IMR-90 (cell line): ENCODE results near the gene FFAR1. TPM values are rescaled to one million over a fixed set of nuclear protein-coding genes. Genes with fewer than 3 reads are reported as not detected.

Experiments
- ATAC-seq: fragments of 200-7000 bp; cut with Tn5 transposase; 2 replicates; pipeline ENCODE4 v1.9.1; 2020; ENCODE audit warnings: low read depth, mild to moderate bottlenecking, moderate library complexity
- BruUV-seq: library from RNA; stranded (reverse); fragments of 400-500 nt; replicated peaks from 2 replicates; lab custom pipeline; 2021; lab: Mats Ljungman, UMichigan
- CTCF ChIA-PET: fragments of 300-600 bp; formaldehyde crosslinking; extraction: SDS; loops from one replicate; lab custom pipeline; 2021; ENCODE audit warnings: antibody characterized with exemption; lab: Yijun Ruan, JAX
- POLR2A ChIA-PET: fragments of 300-600 bp; sonication (Branson Sonifier 250); formaldehyde crosslinking; loops from one replicate; lab custom pipeline; 2022; ENCODE audit warnings: antibody characterized with exemption; ENCODE audit not compliant: unreplicated experiment; lab: Charles Lee
- DNase-seq: peaks from one replicate; pipeline ENCODE4 v3.0.0; 2013
- H2AFZ ChIP-seq: replicated peaks from 2 replicates; pipeline ENCODE3; 2013; ENCODE audit warnings: low read length, mild to moderate bottlenecking; ENCODE audit not compliant: poor library complexity
- H2AK5ac ChIP-seq: 2 replicates; pipeline ENCODE4 v1.6.1; 2013; ENCODE audit warnings: low read depth, low read length, inconsistent platforms
- H2AK9ac ChIP-seq: replicated peaks from 2 replicates; pipeline ENCODE3; 2013; ENCODE audit warnings: mild to moderate bottlenecking, low read depth, low read length, moderate library complexity; ENCODE audit not compliant: poor library complexity
- H2BK120ac ChIP-seq: 2 replicates; pipeline ENCODE4 v1.6.1; 2013; ENCODE audit warnings: low read depth, low read length, inconsistent platforms
- H2BK15ac ChIP-seq: 3 replicates; pipeline ENCODE4 v1.6.1; 2013; ENCODE audit warnings: low read depth, low read length, inconsistent platforms
- H2BK20ac ChIP-seq: 2 replicates; pipeline ENCODE4 v1.6.1; 2013; ENCODE audit warnings: low read depth, mild to moderate bottlenecking, inconsistent platforms, low read length, moderate library complexity
- H2BK5ac ChIP-seq: 2 replicates; pipeline ENCODE4 v1.6.1; 2013; ENCODE audit warnings: mild to moderate bottlenecking, low read depth, low read length, inconsistent platforms; ENCODE audit not compliant: poor library complexity, severe bottlenecking
- H3K14ac ChIP-seq: replicated peaks from 2 replicates; pipeline ENCODE4 v1.6.1; 2013; ENCODE audit warnings: low read depth, low read length, inconsistent platforms
- H3K18ac ChIP-seq: 2 replicates; pipeline ENCODE4 v1.6.1; 2013; ENCODE audit warnings: low read depth, low read length, control low read depth
- H3K23ac ChIP-seq: 2 replicates; pipeline ENCODE4 v1.6.1; 2013; ENCODE audit warnings: low read depth, low read length, inconsistent platforms
- H3K27ac ChIP-seq: 2 replicates; pipeline ENCODE4 v1.5.1; 2013; ENCODE audit warnings: mild to moderate bottlenecking, control low read depth, low read length; ENCODE audit not compliant: insufficient read depth
- H3K27me3 ChIP-seq: 2 replicates; pipeline ENCODE4 v1.6.1; 2013; ENCODE audit warnings: low read length; ENCODE audit not compliant: control insufficient read depth, insufficient read depth
- H3K36me3 ChIP-seq: 2 replicates; pipeline ENCODE4 v1.6.1; 2013; ENCODE audit warnings: low read length, mixed read lengths; ENCODE audit not compliant: control insufficient read depth, insufficient read depth
- H3K4ac ChIP-seq: 2 replicates; pipeline ENCODE4 v1.6.1; 2013; ENCODE audit warnings: low read depth, low read length, inconsistent platforms
- H3K4me1 ChIP-seq: 2 replicates; pipeline ENCODE4 v1.6.1; 2013; ENCODE audit warnings: low read length, mixed read lengths; ENCODE audit not compliant: control insufficient read depth, insufficient read depth
- H3K4me2 ChIP-seq: 2 replicates; pipeline ENCODE4 v1.6.1; 2013; ENCODE audit warnings: low read depth, mild to moderate bottlenecking, control low read depth, low read length, moderate library complexity
- H3K4me3 ChIP-seq: 2 replicates; pipeline ENCODE4 v1.5.1; 2013; ENCODE audit warnings: low read depth, mild to moderate bottlenecking, control low read depth, low read length, moderate library complexity; ENCODE audit not compliant: insufficient read depth
- H3K56ac ChIP-seq: 2 replicates; pipeline ENCODE4 v1.6.1; 2013; ENCODE audit warnings: low read length, inconsistent platforms; ENCODE audit not compliant: insufficient read depth; ENCODE audit errors: extremely low read depth
- H3K79me1 ChIP-seq, 2 experiments: 2 replicates each; pipeline ENCODE4 v1.6.1; 2013; ENCODE audit warnings: low read length in 2 of 2, inconsistent platforms in 1 of 2, low read depth in 1 of 2
- H3K9ac ChIP-seq: 2 replicates; pipeline ENCODE4 v1.6.1; 2013; ENCODE audit warnings: low read depth, low read length, control low read depth
- H3K9me1 ChIP-seq: 2 replicates; pipeline ENCODE4 v1.6.1; 2013; ENCODE audit warnings: low read length, inconsistent platforms; ENCODE audit not compliant: insufficient read depth
- H3K9me3 ChIP-seq: 2 replicates; pipeline ENCODE4 v1.6.1; 2013; ENCODE audit warnings: low read length; ENCODE audit not compliant: control insufficient read depth, insufficient read depth
- H4K20me1 ChIP-seq: 2 replicates; pipeline ENCODE4 v1.6.1; 2013; ENCODE audit warnings: low read length, inconsistent platforms; ENCODE audit not compliant: insufficient read depth
- H4K5ac ChIP-seq: 2 replicates; pipeline ENCODE4 v1.6.1; 2013; ENCODE audit warnings: mild to moderate bottlenecking, low read depth, low read length, control low read depth
- H4K8ac ChIP-seq, 2 experiments: 2 replicates each; pipeline ENCODE4 v1.6.1; 2013; ENCODE audit warnings: low read depth in 2 of 2, low read length in 2 of 2, control low read depth in 1 of 2, inconsistent platforms in 1 of 2
- H4K91ac ChIP-seq: 2 replicates; pipeline ENCODE4 v1.6.1; 2013; ENCODE audit warnings: low read depth, low read length, inconsistent platforms; ENCODE audit not compliant: insufficient read depth
- CEBPB ChIP-seq: IDR thresholded peaks from 2 replicates; pipeline ENCODE4 v1.6.1; 2012; ENCODE audit warnings: low read depth, low read length, improper control_type of control experiment
- MAFK ChIP-seq: IDR thresholded peaks from 2 replicates; pipeline ENCODE4 v1.6.1; 2012; ENCODE audit warnings: low read depth, low read length, improper control_type of control experiment
- MXI1 ChIP-seq: IDR thresholded peaks from 2 replicates; pipeline ENCODE4 v1.6.1; 2012; ENCODE audit warnings: low read depth, mild to moderate bottlenecking, low read length, moderate library complexity, borderline replicate concordance
- POLR2A ChIP-seq: IDR thresholded peaks from 2 replicates; pipeline ENCODE4 v1.6.1; 2012; ENCODE audit warnings: mild to moderate bottlenecking, low read depth, low read length
- SMC3 ChIP-seq: fragments of 150-350 bp; IDR thresholded peaks from 2 replicates; pipeline ENCODE4 v1.6.1; 2016; ENCODE audit warnings: low read depth, mild to moderate bottlenecking, antibody characterized with exemption, low read length, moderate library complexity
- WGBS, 2 experiments: methylation state at CpG; one replicate each; pipeline versions ENCODE4 v1.1.5 to v1.1.7; 2013; ENCODE audit warnings: missing lambda C conversion rate in 2 of 2; ENCODE audit not compliant: insufficient read length in 1 of 2; ENCODE audit errors: extremely low coverage in 2 of 2; 5-methylcytosine and 5-hydroxymethylcytosine counted together
- dilution Hi-C: fragments of 300-500 bp; cut with HindIII; formaldehyde crosslinking; loops from one replicate; pipeline ENCODE4 v1.14.3; 2018; ENCODE audit warnings: low sequenced_read_pairs; ENCODE audit not compliant: unreplicated experiment
- in situ Hi-C: fragments of 300-500 bp; cut with MboI; formaldehyde crosslinking; loops from 3 replicates; pipeline ENCODE4 v1.14.3; 2019; ENCODE audit warnings: low sequenced_read_pairs, inconsistent platforms, mixed read lengths
- intact Hi-C: fragments of 100-400 bp; cut with micrococcal nuclease; formaldehyde crosslinking; loops from 2 replicates; pipeline ENCODE4 v1.10.0; 2022
- polyA plus RNA-seq, 3 experiments: library from polyadenylated mRNA; depleted of rRNA; stranded (reverse); fragments of >200 nt; gene quantifications; 2 replicates each; pipeline ENCODE4 v1.2.3, GENCODE V29; 2012; ENCODE audit warnings: low replicate concordance in 1 of 3
- total RNA-seq: library from RNA; depleted of rRNA; stranded (reverse); fragments of >200 nt; gene quantifications from 2 replicates; pipeline ENCODE4 v1.2.3, GENCODE V29; 2012

The FFAR1 gene
- total and polyA plus RNA-seq, 2 of the 4 experiments (the other 2 are of a cell fraction), result not detected

DNA sequence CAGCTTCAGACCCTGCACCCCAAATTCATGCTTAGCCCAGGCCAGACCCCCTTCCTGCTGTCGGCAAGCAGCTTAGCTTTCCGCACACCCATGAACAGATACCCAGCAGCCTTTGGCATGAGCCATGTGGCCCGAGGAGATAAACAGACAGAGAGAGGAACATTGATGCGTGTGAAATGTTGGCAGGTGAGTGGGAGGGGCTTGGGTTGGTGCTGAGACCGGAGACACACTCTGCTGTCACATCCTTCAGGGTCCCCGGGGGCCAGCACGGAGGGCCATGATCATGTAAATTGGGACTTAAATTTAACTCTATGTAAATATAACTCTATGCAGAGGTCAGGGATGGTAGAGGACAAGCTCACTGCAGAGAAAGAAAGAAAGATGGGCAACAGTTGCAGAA is 17.2 kb upstream of the FFAR1 start:
- H3K9me1 ChIP-seq, result no peaks in the 10 kb centered on the region
- H2AFZ ChIP-seq, result no peak overlapping the region
- no peak overlapping the region for H3K9ac ChIP-seq
- CTCF ChIA-PET, result no interaction called here
- no peak overlapping the region for H2BK20ac ChIP-seq
- H2BK120ac ChIP-seq, result no peak overlapping the region
- H3K4me3 ChIP-seq, result no peak overlapping the region
- H4K20me1 ChIP-seq, result no peaks in the 10 kb centered on the region
- no peaks in the 10 kb centered on the region for H3K36me3 ChIP-seq
- H4K5ac ChIP-seq, result no peak overlapping the region
- no peak overlapping the region for H2BK15ac ChIP-seq
- no peak overlapping the region for H4K8ac ChIP-seq
- H2AK9ac ChIP-seq, result no peak overlapping the region
- H3K56ac ChIP-seq, result no peak overlapping the region
- DNase-seq (no peak), ATAC-seq (no peak)
- no peak overlapping the region for H3K4ac ChIP-seq
- peaks cover 15% of the 10 kb centered on the region for H3K27me3 ChIP-seq
- no CpG with 5 or more reads among the region's 7 CpGs for WGBS, 2 experiments
- H3K18ac ChIP-seq, result no peak overlapping the region
- POLR2A ChIA-PET, result no interaction called here
- intact Hi-C loops (no loop called here), in situ Hi-C loops (loop anchor here (25.0 kb wide), 1 partner anchor 257 kb away; the partner anchor contains the start of gene PMIS2), dilution Hi-C loops (no loop called here)
- no peaks in the 10 kb centered on the region for H3K4me1 ChIP-seq
- no peak overlapping the region for H3K14ac ChIP-seq
- H3K4me2 ChIP-seq, result no peak overlapping the region
- TF ChIP-seq MXI1 (no peak), POLR2A (no peak), SMC3 (no peak), MAFK (no peak), CEBPB (no peak)
- H2AK5ac ChIP-seq, result no peak overlapping the region
- H3K23ac ChIP-seq, result no peak overlapping the region
- H3K27ac ChIP-seq, result no peak overlapping the region
- H3K9me3 ChIP-seq, result no peaks in the 10 kb centered on the region
- no peaks in the 10 kb centered on the region for H3K79me1 ChIP-seq
- H4K91ac ChIP-seq, result no peak overlapping the region
- BruUV-seq, result no TSS peak
- no peak overlapping the region for H2BK5ac ChIP-seq
